ENCODE results near the gene RANBP3. TPM values are rescaled to one million over a fixed set of nuclear protein-coding genes. Genes with fewer than 3 reads are reported as not detected.

Gene RANBP3
- total and polyA plus RNA-seq, 2 experiments from 2014 or later = 40.2 to 98.3 TPM

- Mint-ChIP-seq H3K27ac (no peak overlapping the region; the same call in 1 of the 2 replicates), H3K4me1 (peaks cover 12% of the 10 kb centered on the region), H3K9me3 (peaks cover 2% of the 10 kb centered on the region; the same call in 2 of the 3 replicates), H3K27me3 (ENCODE audit: insufficient read depth, low read depth, poor library complexity) (peaks cover 15% of the 10 kb centered on the region), H3K4me3 (peak overlapping the region; percentile 58; the same call in 1 of the 3 replicates), H3K36me3 (ENCODE audit: low read depth) (no peaks in the 10 kb centered on the region; the same call in 2 of the 3 replicates)
- TF ChIP-seq ETS1 (IDR thresholded peaks at IDR 0.05) (no peak), CTCF (conservative IDR thresholded peaks at IDR 0.05; ENCODE audit: low read depth in 2 of 2) (no peak), EZH2phosphoT487 (IDR thresholded peaks at IDR 0.05; ENCODE audit: unreplicated experiment) (no peak), ZNF114 (CRISPR knock-in tag; IDR thresholded peaks at IDR 0.05) (no peak)
- Histone ChIP-seq H3F3A (replicated peaks; ENCODE audit: low read depth) (0 out of 2 replicates have a peak, but pooled peaks cover 2% of the 10 kb centered on the region), H3K4me1 (ENCODE audit: insufficient read depth) (peaks cover 3% of the 10 kb centered on the region; the same call in 1 of the 2 replicates), H4K20me1 (replicated peaks; ENCODE audit: insufficient read depth) (no peaks in the 10 kb centered on the region), H3K4me3 (peak overlapping the region; percentile 30; the same call in 1 of the 2 replicates), H3K9me2 (ENCODE audit: insufficient read depth) (no peaks in the 10 kb centered on the region), H3K27ac (ENCODE audit: low read depth) (peak overlapping the region; percentile 79), H3K27me3 (ENCODE audit: insufficient read depth) (no peaks in the 10 kb centered on the region), H3K79me2 (replicated peaks; ENCODE audit: insufficient read depth) (no peaks in the 10 kb centered on the region), H2AFZ (peak overlapping the region; percentile 99), H3K4me2 (peak overlapping the region; percentile 70), H3K36me3 (ENCODE audit: insufficient read depth) (no peaks in the 10 kb centered on the region)
- DNase-seq (ENCODE audit: low spot score) (peak; percentile 79), ATAC-seq (peak; percentile 86)
These were observed 12.4 kb upstream of the RANBP3 start for GRCh38 chr19:5990289-5990797.

- no peak overlapping the region for H3K4me3 ChIP-seq
- ATAC-seq (no peak), DNase-seq (ENCODE audit: low spot score) (no peak)
- peaks cover 17% of the 10 kb centered on the region for H3K27me3 Mint-ChIP-seq (ENCODE audit: insufficient read depth, low read depth, poor library complexity)
- no peaks in the 10 kb centered on the region for H4K20me1 ChIP-seq (replicated peaks; ENCODE audit: insufficient read depth)
- H3F3A ChIP-seq (replicated peaks; ENCODE audit: low read depth) = 0 out of 2 replicates have a peak, but pooled peaks cover 2% of the 10 kb centered on the region
- H3K27ac Mint-ChIP-seq = no peak overlapping the region
- H3K4me3 Mint-ChIP-seq = no peak overlapping the region
- H3K27ac ChIP-seq (ENCODE audit: low read depth) = no peak overlapping the region
- peak overlapping the region; percentile 99 for H2AFZ ChIP-seq
- H3K4me1 Mint-ChIP-seq = peaks cover 12% of the 10 kb centered on the region
- H3K4me1 ChIP-seq (ENCODE audit: insufficient read depth) = peaks cover 3% of the 10 kb centered on the region; the same call in 1 of the 2 replicates
- H3K4me2 ChIP-seq = no peak overlapping the region
- no peaks in the 10 kb centered on the region for H3K36me3 ChIP-seq (ENCODE audit: insufficient read depth)
- no peaks in the 10 kb centered on the region; the same call in 2 of the 3 replicates for H3K36me3 Mint-ChIP-seq (ENCODE audit: low read depth)
- no peaks in the 10 kb centered on the region for H3K9me2 ChIP-seq (ENCODE audit: insufficient read depth)
- no peaks in the 10 kb centered on the region for H3K79me2 ChIP-seq (replicated peaks; ENCODE audit: insufficient read depth)
- H3K9me3 Mint-ChIP-seq = peaks cover 2% of the 10 kb centered on the region; the same call in 2 of the 3 replicates
- no peaks in the 10 kb centered on the region for H3K27me3 ChIP-seq (ENCODE audit: insufficient read depth)
- TF ChIP-seq ETS1 (IDR thresholded peaks at IDR 0.05) (no peak), NANOG (IDR thresholded peaks at IDR 0.05; ENCODE audit: borderline replicate concordance) (no peak), POLR2AphosphoS5 (IDR thresholded peaks at IDR 0.05; ENCODE audit: low read depth) (no peak), ZNF114 (CRISPR knock-in tag; IDR thresholded peaks at IDR 0.05) (no peak), REST (IDR thresholded peaks at IDR 0.05; ENCODE audit: unreplicated experiment) (no peak), ZNF331 (CRISPR knock-in tag; IDR thresholded peaks at IDR 0.05; ENCODE audit: low read depth) (no peak), STAT1 (IDR thresholded peaks at IDR 0.05; ENCODE audit: unreplicated experiment) (no peak)
These were observed 11.6 kb upstream of the RANBP3 start for GRCh38 chr19:5989388-5990074.
